Measurements from ENCODE around the gene TAC4. TPM values are rescaled to one million over a fixed set of nuclear protein-coding genes. Genes with fewer than 3 reads are reported as not detected.
A peak's percentile ranks its signal among the peaks of the same experiment; 100 is the strongest.

Gene TAC4
- total and polyA plus RNA-seq, 2 experiments from 2014 or later: not detected

- Mint-ChIP-seq H3K9me3 (no peaks in the 10 kb centered on the region), H3K27me3 (ENCODE audit: insufficient read depth, low read depth, poor library complexity) (peaks cover 34% of the 10 kb centered on the region), H3K27ac (no peak overlapping the region), H3K36me3 (ENCODE audit: low read depth) (no peaks in the 10 kb centered on the region), H3K4me1 (peaks cover 36% of the 10 kb centered on the region), H3K4me3 (no peak overlapping the region)
- Histone ChIP-seq H2AFZ (no peak overlapping the region), H4K20me1 (replicated peaks; ENCODE audit: insufficient read depth) (no peaks in the 10 kb centered on the region), H3K4me2 (no peak overlapping the region), H3K4me3 (no peak overlapping the region), H3K36me3 (ENCODE audit: insufficient read depth) (no peaks in the 10 kb centered on the region), H3K4me1 (ENCODE audit: insufficient read depth) (peaks cover 17% of the 10 kb centered on the region), H3F3A (replicated peaks; ENCODE audit: low read depth) (no peaks in the 10 kb centered on the region), H3K27me3 (ENCODE audit: insufficient read depth) (peaks cover 47% of the 10 kb centered on the region), H3K27ac (ENCODE audit: low read depth) (no peak overlapping the region), H3K79me2 (replicated peaks; ENCODE audit: insufficient read depth) (no peaks in the 10 kb centered on the region), H3K9me2 (ENCODE audit: insufficient read depth) (no peaks in the 10 kb centered on the region)
- TF ChIP-seq, protein P1, sequence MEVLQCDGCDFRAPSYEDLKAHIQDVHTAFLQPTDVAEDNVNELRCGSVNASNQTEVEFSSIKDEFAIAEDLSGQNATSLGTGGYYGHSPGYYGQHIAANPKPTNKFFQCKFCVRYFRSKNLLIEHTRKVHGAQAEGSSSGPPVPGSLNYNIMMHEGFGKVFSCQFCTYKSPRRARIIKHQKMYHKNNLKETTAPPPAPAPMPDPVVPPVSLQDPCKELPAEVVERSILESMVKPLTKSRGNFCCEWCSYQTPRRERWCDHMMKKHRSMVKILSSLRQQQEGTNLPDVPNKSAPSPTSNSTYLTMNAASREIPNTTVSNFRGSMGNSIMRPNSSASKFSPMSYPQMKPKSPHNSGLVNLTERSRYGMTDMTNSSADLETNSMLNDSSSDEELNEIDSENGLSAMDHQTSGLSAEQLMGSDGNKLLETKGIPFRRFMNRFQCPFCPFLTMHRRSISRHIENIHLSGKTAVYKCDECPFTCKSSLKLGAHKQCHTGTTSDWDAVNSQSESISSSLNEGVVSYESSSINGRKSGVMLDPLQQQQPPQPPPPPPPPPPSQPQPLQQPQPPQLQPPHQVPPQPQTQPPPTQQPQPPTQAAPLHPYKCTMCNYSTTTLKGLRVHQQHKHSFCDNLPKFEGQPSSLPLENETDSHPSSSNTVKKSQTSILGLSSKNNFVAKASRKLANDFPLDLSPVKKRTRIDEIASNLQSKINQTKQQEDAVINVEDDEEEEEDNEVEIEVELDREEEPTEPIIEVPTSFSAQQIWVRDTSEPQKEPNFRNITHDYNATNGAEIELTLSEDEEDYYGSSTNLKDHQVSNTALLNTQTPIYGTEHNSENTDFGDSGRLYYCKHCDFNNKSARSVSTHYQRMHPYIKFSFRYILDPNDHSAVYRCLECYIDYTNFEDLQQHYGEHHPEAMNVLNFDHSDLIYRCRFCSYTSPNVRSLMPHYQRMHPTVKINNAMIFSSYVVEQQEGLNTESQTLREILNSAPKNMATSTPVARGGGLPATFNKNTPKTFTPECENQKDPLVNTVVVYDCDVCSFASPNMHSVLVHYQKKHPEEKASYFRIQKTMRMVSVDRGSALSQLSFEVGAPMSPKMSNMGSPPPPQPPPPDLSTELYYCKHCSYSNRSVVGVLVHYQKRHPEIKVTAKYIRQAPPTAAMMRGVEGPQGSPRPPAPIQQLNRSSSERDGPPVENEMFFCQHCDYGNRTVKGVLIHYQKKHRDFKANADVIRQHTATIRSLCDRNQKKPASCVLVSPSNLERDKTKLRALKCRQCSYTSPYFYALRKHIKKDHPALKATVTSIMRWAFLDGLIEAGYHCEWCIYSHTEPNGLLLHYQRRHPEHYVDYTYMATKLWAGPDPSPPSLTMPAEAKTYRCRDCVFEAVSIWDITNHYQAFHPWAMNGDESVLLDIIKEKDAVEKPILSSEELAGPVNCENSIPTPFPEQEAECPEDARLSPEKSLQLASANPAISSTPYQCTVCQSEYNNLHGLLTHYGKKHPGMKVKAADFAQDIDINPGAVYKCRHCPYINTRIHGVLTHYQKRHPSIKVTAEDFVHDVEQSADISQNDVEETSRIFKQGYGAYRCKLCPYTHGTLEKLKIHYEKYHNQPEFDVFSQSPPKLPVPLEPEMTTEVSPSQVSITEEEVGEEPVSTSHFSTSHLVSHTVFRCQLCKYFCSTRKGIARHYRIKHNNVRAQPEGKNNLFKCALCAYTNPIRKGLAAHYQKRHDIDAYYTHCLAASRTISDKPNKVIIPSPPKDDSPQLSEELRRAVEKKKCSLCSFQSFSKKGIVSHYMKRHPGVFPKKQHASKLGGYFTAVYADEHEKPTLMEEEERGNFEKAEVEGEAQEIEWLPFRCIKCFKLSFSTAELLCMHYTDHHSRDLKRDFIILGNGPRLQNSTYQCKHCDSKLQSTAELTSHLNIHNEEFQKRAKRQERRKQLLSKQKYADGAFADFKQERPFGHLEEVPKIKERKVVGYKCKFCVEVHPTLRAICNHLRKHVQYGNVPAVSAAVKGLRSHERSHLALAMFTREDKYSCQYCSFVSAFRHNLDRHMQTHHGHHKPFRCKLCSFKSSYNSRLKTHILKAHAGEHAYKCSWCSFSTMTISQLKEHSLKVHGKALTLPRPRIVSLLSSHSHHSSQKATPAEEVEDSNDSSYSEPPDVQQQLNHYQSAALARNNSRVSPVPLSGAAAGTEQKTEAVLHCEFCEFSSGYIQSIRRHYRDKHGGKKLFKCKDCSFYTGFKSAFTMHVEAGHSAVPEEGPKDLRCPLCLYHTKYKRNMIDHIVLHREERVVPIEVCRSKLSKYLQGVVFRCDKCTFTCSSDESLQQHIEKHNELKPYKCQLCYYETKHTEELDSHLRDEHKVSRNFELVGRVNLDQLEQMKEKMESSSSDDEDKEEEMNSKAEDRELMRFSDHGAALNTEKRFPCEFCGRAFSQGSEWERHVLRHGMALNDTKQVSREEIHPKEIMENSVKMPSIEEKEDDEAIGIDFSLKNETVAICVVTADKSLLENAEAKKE (CRISPR knock-in tag; IDR thresholded peaks at IDR 0.05): no peak
- TF ChIP-seq EZH2phosphoT487 (IDR thresholded peaks at IDR 0.05; ENCODE audit: unreplicated experiment) (no peak), POLR2AphosphoS5 (IDR thresholded peaks at IDR 0.05; ENCODE audit: low read depth) (no peak), EZH2 (IDR thresholded peaks at IDR 0.05; ENCODE audit: low read depth, unreplicated experiment) (no peak), NANOG (IDR thresholded peaks at IDR 0.05; ENCODE audit: borderline replicate concordance) (no peak), CTCF (conservative IDR thresholded peaks at IDR 0.05; ENCODE audit: low read depth in 2 of 2) (no peak), ZNF331 (CRISPR knock-in tag; IDR thresholded peaks at IDR 0.05; ENCODE audit: low read depth) (no peak), JUNB (IDR thresholded peaks at IDR 0.05; ENCODE audit: unreplicated experiment) (no peak)
- TF ChIP-seq, protein P2, sequence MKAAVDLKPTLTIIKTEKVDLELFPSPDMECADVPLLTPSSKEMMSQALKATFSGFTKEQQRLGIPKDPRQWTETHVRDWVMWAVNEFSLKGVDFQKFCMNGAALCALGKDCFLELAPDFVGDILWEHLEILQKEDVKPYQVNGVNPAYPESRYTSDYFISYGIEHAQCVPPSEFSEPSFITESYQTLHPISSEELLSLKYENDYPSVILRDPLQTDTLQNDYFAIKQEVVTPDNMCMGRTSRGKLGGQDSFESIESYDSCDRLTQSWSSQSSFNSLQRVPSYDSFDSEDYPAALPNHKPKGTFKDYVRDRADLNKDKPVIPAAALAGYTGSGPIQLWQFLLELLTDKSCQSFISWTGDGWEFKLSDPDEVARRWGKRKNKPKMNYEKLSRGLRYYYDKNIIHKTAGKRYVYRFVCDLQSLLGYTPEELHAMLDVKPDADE (IDR thresholded peaks at IDR 0.05): no peak
- TF ChIP-seq, protein P3, sequence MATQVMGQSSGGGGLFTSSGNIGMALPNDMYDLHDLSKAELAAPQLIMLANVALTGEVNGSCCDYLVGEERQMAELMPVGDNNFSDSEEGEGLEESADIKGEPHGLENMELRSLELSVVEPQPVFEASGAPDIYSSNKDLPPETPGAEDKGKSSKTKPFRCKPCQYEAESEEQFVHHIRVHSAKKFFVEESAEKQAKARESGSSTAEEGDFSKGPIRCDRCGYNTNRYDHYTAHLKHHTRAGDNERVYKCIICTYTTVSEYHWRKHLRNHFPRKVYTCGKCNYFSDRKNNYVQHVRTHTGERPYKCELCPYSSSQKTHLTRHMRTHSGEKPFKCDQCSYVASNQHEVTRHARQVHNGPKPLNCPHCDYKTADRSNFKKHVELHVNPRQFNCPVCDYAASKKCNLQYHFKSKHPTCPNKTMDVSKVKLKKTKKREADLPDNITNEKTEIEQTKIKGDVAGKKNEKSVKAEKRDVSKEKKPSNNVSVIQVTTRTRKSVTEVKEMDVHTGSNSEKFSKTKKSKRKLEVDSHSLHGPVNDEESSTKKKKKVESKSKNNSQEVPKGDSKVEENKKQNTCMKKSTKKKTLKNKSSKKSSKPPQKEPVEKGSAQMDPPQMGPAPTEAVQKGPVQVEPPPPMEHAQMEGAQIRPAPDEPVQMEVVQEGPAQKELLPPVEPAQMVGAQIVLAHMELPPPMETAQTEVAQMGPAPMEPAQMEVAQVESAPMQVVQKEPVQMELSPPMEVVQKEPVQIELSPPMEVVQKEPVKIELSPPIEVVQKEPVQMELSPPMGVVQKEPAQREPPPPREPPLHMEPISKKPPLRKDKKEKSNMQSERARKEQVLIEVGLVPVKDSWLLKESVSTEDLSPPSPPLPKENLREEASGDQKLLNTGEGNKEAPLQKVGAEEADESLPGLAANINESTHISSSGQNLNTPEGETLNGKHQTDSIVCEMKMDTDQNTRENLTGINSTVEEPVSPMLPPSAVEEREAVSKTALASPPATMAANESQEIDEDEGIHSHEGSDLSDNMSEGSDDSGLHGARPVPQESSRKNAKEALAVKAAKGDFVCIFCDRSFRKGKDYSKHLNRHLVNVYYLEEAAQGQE (IDR thresholded peaks at IDR 0.05; ENCODE audit: unreplicated experiment): no peak
- DNase-seq (ENCODE audit: low spot score) (no peak), ATAC-seq (peak; percentile 2; the same call in 2 of the 3 replicates)
Measured at GRCh38 chr17:49889500-49889899, 41.6 kb upstream of the TAC4 start.
